Measurements from ENCODE around the gene CDK15.
"Not testable (repeated sequence)": the region's sequence is repeated elsewhere in the genome, so short reads cannot be mapped to it uniquely, and the experiment has no call there.

The CDK15 gene

GRCh38 chr2:201837391-201837790 is 31.1 kb downstream of the CDK15 start:
- no peak overlapping the region for H3K27ac Mint-ChIP-seq
- peaks cover 3% of the 10 kb centered on the region for H3K36me3 Mint-ChIP-seq
- no peaks in the 10 kb centered on the region for H3K4me1 Mint-ChIP-seq
- H3K27me3 Mint-ChIP-seq = peaks cover 6% of the 10 kb centered on the region
- peaks cover 12% of the 10 kb centered on the region for H3K9me3 Mint-ChIP-seq
- no peak overlapping the region for H3K4me3 Mint-ChIP-seq

- Mint-ChIP-seq H3K9me3 (peaks cover 12% of the 10 kb centered on the region), H3K4me1 (no peaks in the 10 kb centered on the region), H3K27ac (no peak overlapping the region), H3K36me3 (peaks cover 3% of the 10 kb centered on the region), H3K27me3 (peaks cover 6% of the 10 kb centered on the region), H3K4me3 (no peak overlapping the region)
These were observed 31.6 kb downstream of the CDK15 start for GRCh38 chr2:201837824-201838431.

GRCh38 chr2:201839727-201840126 is 33.4 kb downstream of the CDK15 start:
- H3K4me1 Mint-ChIP-seq = no peaks in the 10 kb centered on the region
- H3K27ac Mint-ChIP-seq = no peak overlapping the region
- H3K27me3 Mint-ChIP-seq = peaks cover 6% of the 10 kb centered on the region
- no peak overlapping the region for H3K4me3 Mint-ChIP-seq
- peaks cover 3% of the 10 kb centered on the region for H3K36me3 Mint-ChIP-seq
- H3K9me3 Mint-ChIP-seq = peaks cover 12% of the 10 kb centered on the region

- peaks cover 6% of the 10 kb centered on the region for H3K27me3 Mint-ChIP-seq
- H3K27ac Mint-ChIP-seq = no peak overlapping the region
These were observed 34.4 kb downstream of the CDK15 start for GRCh38 chr2:201840726-201841125.

GRCh38 chr2:201842131-201842860 is 36.0 kb downstream of the CDK15 start:
- H3K9me3 Mint-ChIP-seq = peaks cover 12% of the 10 kb centered on the region
- no peak overlapping the region for H3K27ac Mint-ChIP-seq
- peaks cover 5% of the 10 kb centered on the region for H3K27me3 Mint-ChIP-seq
- no peak overlapping the region for H3K4me3 Mint-ChIP-seq
- H3K36me3 Mint-ChIP-seq = peaks cover 2% of the 10 kb centered on the region
- H3K4me1 Mint-ChIP-seq = no peaks in the 10 kb centered on the region

More at GRCh38 chr2:201840726-201841125, 34.4 kb downstream of the CDK15 start:
- no peak overlapping the region for H3K4me3 Mint-ChIP-seq
- H3K9me3 Mint-ChIP-seq = peaks cover 12% of the 10 kb centered on the region
- H3K4me1 Mint-ChIP-seq = no peaks in the 10 kb centered on the region
- H3K36me3 Mint-ChIP-seq = peaks cover 3% of the 10 kb centered on the region

- H3K4me3 Mint-ChIP-seq, H3K27ac Mint-ChIP-seq, H3K36me3 Mint-ChIP-seq, H3K4me1 Mint-ChIP-seq: not testable (repeated sequence)
- Mint-ChIP-seq H3K9me3 (peaks cover 12% of the 10 kb centered on the region), H3K27me3 (peaks cover 10% of the 10 kb centered on the region)
These were observed 38.6 kb downstream of the CDK15 start for GRCh38 chr2:201844922-201845321.

- H3K36me3 Mint-ChIP-seq = no peaks in the 10 kb centered on the region
- H3K27me3 Mint-ChIP-seq = peaks cover 9% of the 10 kb centered on the region
- H3K4me3 Mint-ChIP-seq = no peak overlapping the region
- H3K4me1 Mint-ChIP-seq = no peaks in the 10 kb centered on the region
- no peak overlapping the region for H3K27ac Mint-ChIP-seq
- H3K9me3 Mint-ChIP-seq = no peaks in the 10 kb centered on the region
These were observed 41.1 kb downstream of the CDK15 start for GRCh38 chr2:201847481-201847880.

- Mint-ChIP-seq H3K36me3 (no peaks in the 10 kb centered on the region), H3K9me3 (no peaks in the 10 kb centered on the region), H3K4me3 (no peak overlapping the region), H3K4me1 (no peaks in the 10 kb centered on the region), H3K27me3 (peaks cover 8% of the 10 kb centered on the region), H3K27ac (no peak overlapping the region)
These were observed 46.1 kb downstream of the CDK15 start for GRCh38 chr2:201852462-201852861.

GRCh38 chr2:201852878-201853415 is 46.6 kb downstream of the CDK15 start:
- Mint-ChIP-seq H3K27me3 (peaks cover 5% of the 10 kb centered on the region), H3K27ac (no peak overlapping the region), H3K9me3 (no peaks in the 10 kb centered on the region), H3K4me1 (peaks cover 4% of the 10 kb centered on the region), H3K36me3 (no peaks in the 10 kb centered on the region), H3K4me3 (no peak overlapping the region)

- Mint-ChIP-seq H3K4me3 (no peak overlapping the region), H3K36me3 (no peaks in the 10 kb centered on the region), H3K9me3 (no peaks in the 10 kb centered on the region), H3K27ac (no peak overlapping the region), H3K27me3 (peaks cover 5% of the 10 kb centered on the region), H3K4me1 (peaks cover 18% of the 10 kb centered on the region)
These were observed 48.0 kb downstream of the CDK15 start for GRCh38 chr2:201854221-201854801.

- Mint-ChIP-seq H3K4me1 (peaks cover 20% of the 10 kb centered on the region), H3K27ac (no peak overlapping the region), H3K36me3 (no peaks in the 10 kb centered on the region), H3K4me3 (no peak overlapping the region), H3K9me3 (no peaks in the 10 kb centered on the region), H3K27me3 (peaks cover 4% of the 10 kb centered on the region)
These were observed 48.5 kb downstream of the CDK15 start for GRCh38 chr2:201854841-201855240.

GRCh38 chr2:201855356-201855755 is 49.0 kb downstream of the CDK15 start:
- Mint-ChIP-seq H3K4me1 (peaks cover 20% of the 10 kb centered on the region), H3K36me3 (no peaks in the 10 kb centered on the region), H3K9me3 (no peaks in the 10 kb centered on the region), H3K27ac (no peak overlapping the region), H3K4me3 (no peak overlapping the region), H3K27me3 (peaks cover 4% of the 10 kb centered on the region)

- H3K27me3 Mint-ChIP-seq = peaks cover 7% of the 10 kb centered on the region
- no peaks in the 10 kb centered on the region for H3K9me3 Mint-ChIP-seq
- H3K4me1 Mint-ChIP-seq = peaks cover 25% of the 10 kb centered on the region
- no peak overlapping the region for H3K27ac Mint-ChIP-seq
- H3K4me3 Mint-ChIP-seq = no peak overlapping the region
- no peaks in the 10 kb centered on the region for H3K36me3 Mint-ChIP-seq
These were observed 51.0 kb downstream of the CDK15 start for GRCh38 chr2:201857326-201857725.

- H3K9me3 Mint-ChIP-seq = no peaks in the 10 kb centered on the region
- no peaks in the 10 kb centered on the region for H3K36me3 Mint-ChIP-seq
- peak overlapping the region; percentile 30 for H3K4me3 Mint-ChIP-seq
- peaks cover 11% of the 10 kb centered on the region for H3K27me3 Mint-ChIP-seq
- H3K4me1 Mint-ChIP-seq = peaks cover 25% of the 10 kb centered on the region
- H3K27ac Mint-ChIP-seq = no peak overlapping the region
These were observed 52.2 kb downstream of the CDK15 start for GRCh38 chr2:201858281-201859184.

GRCh38 chr2:201859949-201860348 is 53.6 kb downstream of the CDK15 start:
- H3K4me3 Mint-ChIP-seq = no peak overlapping the region
- H3K27ac Mint-ChIP-seq = no peak overlapping the region
- H3K4me1 Mint-ChIP-seq = peaks cover 25% of the 10 kb centered on the region
- no peaks in the 10 kb centered on the region for H3K9me3 Mint-ChIP-seq
- H3K36me3 Mint-ChIP-seq = no peaks in the 10 kb centered on the region
- H3K27me3 Mint-ChIP-seq = peaks cover 16% of the 10 kb centered on the region
